HepG2 (cell line): Measurements from ENCODE around the gene SEC31A. TPM values are rescaled to one million over a fixed set of nuclear protein-coding genes. Genes with fewer than 3 reads are reported as not detected.
A peak's percentile ranks its signal among the peaks of the same experiment; 100 is the strongest.
"Not testable (repeated sequence)": the region's sequence is repeated elsewhere in the genome, so short reads cannot be mapped to it uniquely, and the experiment has no call there.

ENCODE experiments used
- ATAC-seq: fragments of 200-7000 bp; cut with Tn5 transposase; 3 replicates; pipeline ENCODE4 v1.9.1; 2020; ENCODE audit warnings: mild to moderate bottlenecking, moderate library complexity
- BruUV-seq: library from RNA; stranded (reverse); fragments of 400-500 nt; replicated peaks from 2 replicates; lab custom pipeline; 2021; lab: Mats Ljungman, UMichigan
- CTCF ChIA-PET: fragments of 300-600 bp; formaldehyde crosslinking; extraction: SDS; loops from one replicate; lab custom pipeline; 2021; ENCODE audit warnings: low total read pairs, inconsistent platforms, low intra/inter-chr PET ratio; lab: Yijun Ruan, JAX
- POLR2A ChIA-PET: fragments of 350-600 bp; sonication (Branson Sonifier 250); formaldehyde crosslinking; loops from one replicate; lab custom pipeline; 2020; ENCODE audit warnings: antibody characterized with exemption, inconsistent platforms; lab: Yijun Ruan, JAX
- DNase-seq: peaks from one replicate; pipeline ENCODE4 v3.0.0-alpha.2; 2015; ENCODE audit warnings: low spot score
- FAIRE-seq: peaks from 3 replicates; lab custom pipeline; 2011; peaks lifted over from hg19 to GRCh38; lab: Jason Lieb, UNC
- H2AFZ ChIP-seq: one replicate; pipeline ENCODE4 v1.6.1; 2011; ENCODE audit warnings: low read length, inconsistent platforms
- H3K27ac ChIP-seq: fragments of 300-600 bp; 3 replicates; pipeline ENCODE4 v1.8.0; 2011; ENCODE audit warnings: mixed run types, mild to moderate bottlenecking, mixed read lengths, low read length, inconsistent platforms; ENCODE audit not compliant: insufficient read depth; ENCODE audit errors: extremely low read length
- H3K27me3 ChIP-seq, 2 experiments: fragments of 200-600 bp in 1 of 2; 2 replicates in 1 of 2; 3 replicates in 1 of 2; pipeline versions ENCODE4 v1.6.0 to v1.8.0; 2011; ENCODE audit warnings: low read length in 2 of 2, mild to moderate bottlenecking in 2 of 2, moderate library complexity in 2 of 2, inconsistent platforms in 1 of 2; ENCODE audit not compliant: insufficient read depth in 2 of 2, control insufficient read depth in 1 of 2
- H3K36me3 ChIP-seq, 2 experiments: fragments of 200-600 bp in 1 of 2; replicated peaks in 1 of 2; 2 replicates in 1 of 2; 3 replicates in 1 of 2; pipeline versions ENCODE4 v1.5.1 to v1.8.0; 2011; ENCODE audit warnings: low read length in 2 of 2, inconsistent platforms in 1 of 2; ENCODE audit not compliant: insufficient read depth in 2 of 2, control insufficient read depth in 1 of 2
- H3K4me1 ChIP-seq: 2 replicates; pipeline ENCODE4 v1.5.1; 2012; ENCODE audit warnings: low read length, inconsistent platforms; ENCODE audit not compliant: insufficient read depth
- H3K4me2 ChIP-seq: 2 replicates; pipeline ENCODE4 v1.6.0; 2011; ENCODE audit warnings: low read depth, low read length, inconsistent platforms
- H3K4me3 ChIP-seq, 3 experiments: fragments of 200-600 bp in 1 of 3; sonication (generic), shearing (Covaris generic) in 1 of 3; replicated peaks in 1 of 3; 2 replicates each; pipeline ENCODE4 v1.5.1; 2011 to 2016; ENCODE audit warnings: low read length in 3 of 3, inconsistent platforms in 2 of 3, low read depth in 2 of 3, mild to moderate bottlenecking in 2 of 3, control low read depth in 1 of 3, mixed read lengths in 1 of 3; ENCODE audit not compliant: insufficient read depth in 1 of 3
- H3K79me2 ChIP-seq: one replicate; pipeline ENCODE4 v1.6.1; 2011; ENCODE audit warnings: low read length, inconsistent platforms; ENCODE audit not compliant: insufficient read depth
- H3K9ac ChIP-seq: 2 replicates; pipeline ENCODE4 v1.6.0; 2011; ENCODE audit warnings: mild to moderate bottlenecking, low read depth, low read length, inconsistent platforms; ENCODE audit not compliant: insufficient read depth
- H3K9me3 ChIP-seq: 2 replicates; pipeline ENCODE4 v1.5.1; 2012; ENCODE audit warnings: mild to moderate bottlenecking, low read length
- H4K20me1 ChIP-seq: 2 replicates; pipeline ENCODE4 v1.6.0; 2011; ENCODE audit warnings: inconsistent platforms, mild to moderate bottlenecking, low read length, moderate library complexity; ENCODE audit not compliant: insufficient read depth
- CEBPB ChIP-seq: IDR thresholded peaks from 2 replicates; pipeline ENCODE4 v1.6.1; 2011; ENCODE audit warnings: low read depth, low read length, improper control_type of control experiment, borderline replicate concordance
- CEBPG ChIP-seq: IDR thresholded peaks from 2 replicates; pipeline ENCODE4 v1.6.1; 2016
- FOSL2 ChIP-seq: sonication (generic); formaldehyde crosslinking; IDR thresholded peaks from 2 replicates; pipeline ENCODE4 v1.4.0; 2020; ENCODE audit warnings: missing genetic modification reagents
- HDAC2 ChIP-seq: sonication (generic); formaldehyde crosslinking; IDR thresholded peaks from 2 replicates; pipeline ENCODE4 v1.4.0; 2020; ENCODE audit warnings: missing genetic modification reagents
- IKZF5 ChIP-seq: IDR thresholded peaks from 2 replicates; pipeline ENCODE4 v1.6.1; 2018; ENCODE audit warnings: missing genetic modification reagents, mild to moderate bottlenecking, missing compliant biosample characterization
- MLLT10 ChIP-seq: sonication (generic); formaldehyde crosslinking; IDR thresholded peaks from 2 replicates; pipeline ENCODE4 v1.4.0; 2020; ENCODE audit warnings: missing genetic modification reagents
- NCOA5 ChIP-seq: sonication (generic); formaldehyde crosslinking; IDR thresholded peaks from 2 replicates; pipeline ENCODE4 v1.4.0; 2020; ENCODE audit warnings: missing genetic modification reagents
- PHF5A ChIP-seq: IDR thresholded peaks from one replicate; pipeline ENCODE4 v1.6.1; 2018; ENCODE audit warnings: low read depth, missing genetic modification reagents; ENCODE audit not compliant: unreplicated experiment
- RARA ChIP-seq: IDR thresholded peaks from 2 replicates; pipeline ENCODE4 v1.6.1; 2016; ENCODE audit warnings: missing genetic modification reagents, missing compliant biosample characterization
- RFX1 ChIP-seq: fragments of 450-650 bp; IDR thresholded peaks from 2 replicates; pipeline ENCODE4 v1.6.1; 2017
- SAP130 ChIP-seq: IDR thresholded peaks from 2 replicates; pipeline ENCODE4 v1.6.1; 2016; ENCODE audit warnings: low read depth
- SNAI1 ChIP-seq: sonication (generic); formaldehyde crosslinking; IDR thresholded peaks from 2 replicates; pipeline ENCODE4 v1.5.0; 2020; ENCODE audit warnings: mild to moderate bottlenecking, missing genetic modification reagents, borderline replicate concordance
- ZNF18 ChIP-seq: sonication (generic); formaldehyde crosslinking; IDR thresholded peaks from 2 replicates; pipeline ENCODE4 v1.8.0; 2022; ENCODE audit warnings: mild to moderate bottlenecking, missing genetic modification reagents; ENCODE audit not compliant: insufficient replicate concordance
- WGBS: methylation state at CpG from one replicate; pipeline ENCODE4 v1.1.6; 2017; ENCODE audit warnings: low lambda C conversion rate; 5-methylcytosine and 5-hydroxymethylcytosine counted together
- in situ Hi-C: cut with HindIII; loops from 2 replicates; pipeline ENCODE4 v1.10.0; 2017; ENCODE audit warnings: low pct_unique_long_range_greater_than_20kb; ENCODE audit not compliant: extremely low pct_ligation_motif_present
- intact Hi-C: fragments of 100-400 bp; cut with micrococcal nuclease; formaldehyde crosslinking; loops from one replicate; pipeline ENCODE4 v1.10.0; 2022; ENCODE audit not compliant: unreplicated experiment
- polyA plus RNA-seq, 8 experiments: library from polyadenylated mRNA; depleted of rRNA in 3 of 8; stranded (reverse) in 7 of 8; unstranded in 1 of 8; fragments of >200 nt; fragmentation: Illumina TruSeq in 4 of 8; extraction: Trizol in 4 of 8; gene quantifications; 2 replicates each; pipeline versions ENCODE4 v1.2.1 to v1.2.3, GENCODE V29; 2011 to 2016; ENCODE audit warnings: low read depth in 4 of 8, missing spikeins in 1 of 8, mixed read lengths in 1 of 8; ENCODE audit not compliant: insufficient read depth in 1 of 8
- total RNA-seq, 5 experiments: library from RNA; depleted of rRNA; stranded (reverse); fragments of >200 nt; fragmentation: Illumina TruSeq; extraction: Trizol; gene quantifications; 2 replicates each; pipeline ENCODE4 v1.2.3, GENCODE V29; 2016; ENCODE audit warnings: low read depth in 1 of 5

The SEC31A gene
- total and polyA plus RNA-seq, 2 of the 13 experiments (the other 11 are each of a cell fraction or from before 2014, with no cell fraction given): 231 to 435 TPM

- H3K4me2 ChIP-seq, H3K9me3 ChIP-seq, ATAC-seq, in situ Hi-C loops, H3K27me3 ChIP-seq, H3K9ac ChIP-seq, BruUV-seq, intact Hi-C loops, H3K4me3 ChIP-seq, CTCF ChIA-PET, DNase-seq, H2AFZ ChIP-seq, FAIRE-seq, H3K27ac ChIP-seq, H3K4me1 ChIP-seq: not testable (repeated sequence)
- POLR2A ChIA-PET: interaction anchor here (0.7 to 1.1 kb wide), 3 partner anchors 11 to 34 kb away, joined by 3 to 4 read pairs (median 3); partner anchors contain the start of gene THAP9
- Histone ChIP-seq H3K36me3 (peaks cover 18 to 80% of the 10 kb centered on the region in 2 experiments), H4K20me1 (peaks cover 14% of the 10 kb centered on the region; the same call in 1 of the 2 replicates), H3K79me2 (peaks cover 26% of the 10 kb centered on the region)
- TF ChIP-seq FOSL2 (CRISPR knock-in tag) (0 out of 2 replicates have a peak, but pooled peaks have one; percentile 32), ZNF18 (CRISPR knock-in tag) (peak; percentile 33), RARA (CRISPR knock-in tag) (peak; percentile 52)
- WGBS: 94% methylated on average over 6 of the region's 6 CpGs
Observed at GRCh38 chr4:82866033-82866432, 24.9 kb downstream of the SEC31A start.

- FAIRE-seq (no peak), DNase-seq (peak; percentile 27)
- no peak overlapping the region for H3K9ac ChIP-seq
- TF ChIP-seq NCOA5 (CRISPR knock-in tag): no peak
- no peak for TF ChIP-seq MLLT10 (CRISPR knock-in tag)
- TF ChIP-seq HDAC2: no peak
- TF ChIP-seq SNAI1 (CRISPR knock-in tag): no peak
- no peak for TF ChIP-seq IKZF5 (CRISPR knock-in tag)
- peak; percentile 22; the same call in 1 of the 2 replicates for TF ChIP-seq RFX1
- peak; percentile 36; the same call in 1 of the 2 replicates for TF ChIP-seq SAP130 (CRISPR knock-in tag)
- peak; percentile 82 for TF ChIP-seq CEBPB
- TF ChIP-seq CEBPG (CRISPR knock-in tag): peak; percentile 15; the same call in 1 of the 2 replicates
- no peak for TF ChIP-seq PHF5A (CRISPR knock-in tag)
Observed at GRCh38 chr4:82865592-82865991, 25.4 kb downstream of the SEC31A start.

More at GRCh38 chr4:82865592-82865991, 25.4 kb downstream of the SEC31A start:
- intact Hi-C loops: no loop called here
- Histone ChIP-seq H3K27me3 (no peaks in the 10 kb centered on the region), H3K27ac (no peak overlapping the region), H2AFZ (no peak overlapping the region), H3K4me2 (no peak overlapping the region), H3K79me2 (peaks cover 22% of the 10 kb centered on the region), H4K20me1 (peaks cover 10% of the 10 kb centered on the region; the same call in 1 of the 2 replicates), H3K4me3 (no peak overlapping the region), H3K36me3 (peaks cover 18 to 77% of the 10 kb centered on the region in 2 experiments), H3K4me1 (no peaks in the 10 kb centered on the region), H3K9me3 (no peaks in the 10 kb centered on the region)
- in situ Hi-C loops: no loop called here
- ChIA-PET CTCF (no interaction called here), POLR2A (interaction anchor here (0.7 to 1.1 kb wide), 3 partner anchors 11 to 35 kb away, joined by 3 to 4 read pairs (median 3); partner anchors contain the start of gene THAP9)
- WGBS: 71% methylated on average over 1 of the region's 1 CpG
- no TSS peak for BruUV-seq
- ATAC-seq: no peak
